K562 (cell line): ENCODE measurements around the gene LAMA5.

ENCODE experiments used
- RFX5 ChIP-seq: IDR thresholded peaks from 2 replicates; pipeline ENCODE4 v1.6.1; 2011; ENCODE audit warnings: low read depth, mild to moderate bottlenecking, improper control_type of control experiment, low read length
- SMAD3 ChIP-seq: fragments of 450-650 bp; formaldehyde crosslinking; conservative IDR thresholded peaks from 2 replicates; pipeline ENCODE4 v1.4.0; 2020; ENCODE audit warnings: mild to moderate bottlenecking
- TAF1 ChIP-seq: IDR thresholded peaks from 2 replicates; pipeline ENCODE4 v1.6.1; 2011; ENCODE audit warnings: mild to moderate bottlenecking, low read length, moderate library complexity; ENCODE audit not compliant: insufficient read depth, control insufficient read depth, severe bottlenecking; ENCODE audit errors: extremely low read depth
- TF ChIP-seq, protein P1 (sequence below): sonication (generic); formaldehyde crosslinking; IDR thresholded peaks from 2 replicates; pipeline ENCODE4 v1.5.0; 2020; ENCODE audit warnings: missing genetic modification reagents

DNA sequence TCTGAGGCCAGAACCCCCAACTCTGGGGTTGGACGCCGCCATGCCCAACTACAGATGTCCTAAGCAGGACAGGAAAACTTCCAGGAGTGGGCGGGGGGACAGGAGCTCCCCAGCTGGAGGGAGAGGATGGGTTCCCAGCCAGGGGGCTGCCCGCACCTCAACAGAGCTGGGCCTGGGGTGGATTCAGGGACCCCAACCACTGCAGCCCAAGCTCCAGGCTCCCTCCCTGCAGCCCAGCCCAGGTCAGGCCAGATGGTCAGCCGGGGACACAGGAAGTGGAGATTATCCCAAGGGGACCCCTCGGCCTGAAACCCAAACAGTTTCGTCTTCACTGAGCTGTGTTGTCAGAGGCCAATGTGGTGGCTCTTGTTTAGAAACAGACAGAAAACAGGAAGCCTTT, 9.4 kb downstream of the LAMA5 start:
- no peak for TF ChIP-seq RFX5
- TF ChIP-seq, protein P1, sequence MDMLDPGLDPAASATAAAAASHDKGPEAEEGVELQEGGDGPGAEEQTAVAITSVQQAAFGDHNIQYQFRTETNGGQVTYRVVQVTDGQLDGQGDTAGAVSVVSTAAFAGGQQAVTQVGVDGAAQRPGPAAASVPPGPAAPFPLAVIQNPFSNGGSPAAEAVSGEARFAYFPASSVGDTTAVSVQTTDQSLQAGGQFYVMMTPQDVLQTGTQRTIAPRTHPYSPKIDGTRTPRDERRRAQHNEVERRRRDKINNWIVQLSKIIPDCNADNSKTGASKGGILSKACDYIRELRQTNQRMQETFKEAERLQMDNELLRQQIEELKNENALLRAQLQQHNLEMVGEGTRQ (CRISPR knock-in tag) = no peak
- no peak for TF ChIP-seq TAF1
- no peak for TF ChIP-seq SMAD3 (CRISPR knock-in tag)
